ENCODE results near the gene TCF7L1. TPM values are rescaled to one million over a fixed set of nuclear protein-coding genes. Genes with fewer than 3 reads are reported as not detected.

Gene TCF7L1
- total RNA-seq, 2 experiments from 2014 or later = not detected

GRCh38 chr2:85181844-85182456 is 48.8 kb downstream of the TCF7L1 start:
- H3K4me3 ChIP-seq (ENCODE audit: low read length) = no peak overlapping the region
- Mint-ChIP-seq H3K36me3 (ENCODE audit: low read depth) (no peaks in the 10 kb centered on the region), H3K27me3 (no peaks in the 10 kb centered on the region), H3K27ac (no peak overlapping the region), H3K4me1 (ENCODE audit: low read depth) (no peaks in the 10 kb centered on the region), H3K4me3 (no peak overlapping the region), H3K9me3 (no peaks in the 10 kb centered on the region)
- POLR2A ChIA-PET = no interaction called here
- CTCF ChIA-PET = no interaction called here
- H3K9me3 ChIP-seq (ENCODE audit: control insufficient read depth in 1 of 2, insufficient read depth in 1 of 2, low read length in 2 of 2) = no peaks in the 10 kb centered on the region
- no peaks in the 10 kb centered on the region for H3K36me3 ChIP-seq (ENCODE audit: insufficient read depth, low read length)
- H3K4me1 ChIP-seq (ENCODE audit: insufficient read depth, low read length) = no peaks in the 10 kb centered on the region
- ATAC-seq (ENCODE audit: poor library complexity) (no peak), DNase-seq (no peak)
- no peaks in the 10 kb centered on the region for H3K27me3 ChIP-seq (ENCODE audit: control insufficient read depth in 1 of 2, insufficient read depth in 2 of 2, low read length in 2 of 2)
- TF ChIP-seq CTCF (IDR thresholded peaks at IDR 0.05) = no peak
- intact Hi-C loops (cut with DNase I, micrococcal nuclease) = no loop called here
- no peak overlapping the region for H3K27ac ChIP-seq (ENCODE audit: low read depth in 1 of 2, low read length in 2 of 2)

- no peaks in the 10 kb centered on the region for H3K4me1 ChIP-seq (ENCODE audit: insufficient read depth, low read length)
- no peak overlapping the region for H3K27ac Mint-ChIP-seq
- TF ChIP-seq CTCF (IDR thresholded peaks at IDR 0.05) = no peak
- H3K4me1 Mint-ChIP-seq (ENCODE audit: low read depth) = no peaks in the 10 kb centered on the region
- H3K27me3 Mint-ChIP-seq = peaks cover 3% of the 10 kb centered on the region
- ATAC-seq (ENCODE audit: poor library complexity) (no peak), DNase-seq (no peak)
- CTCF ChIA-PET = no interaction called here
- no peak overlapping the region for H3K4me3 ChIP-seq (ENCODE audit: low read length)
- H3K27ac ChIP-seq (ENCODE audit: low read depth in 1 of 2, low read length in 2 of 2) = no peak overlapping the region
- H3K36me3 ChIP-seq (ENCODE audit: insufficient read depth, low read length) = no peaks in the 10 kb centered on the region
- H3K9me3 Mint-ChIP-seq = no peaks in the 10 kb centered on the region
- POLR2A ChIA-PET = no interaction called here
- no peaks in the 10 kb centered on the region for H3K27me3 ChIP-seq (ENCODE audit: control insufficient read depth in 1 of 2, insufficient read depth in 2 of 2, low read length in 2 of 2)
- intact Hi-C loops (cut with DNase I, micrococcal nuclease) = no loop called here
- H3K9me3 ChIP-seq (ENCODE audit: control insufficient read depth in 1 of 2, insufficient read depth in 1 of 2, low read length in 2 of 2) = no peaks in the 10 kb centered on the region
- no peak overlapping the region for H3K4me3 Mint-ChIP-seq
- H3K36me3 Mint-ChIP-seq (ENCODE audit: low read depth) = no peaks in the 10 kb centered on the region
Measured at GRCh38 chr2:85183076-85183475, 49.9 kb downstream of the TCF7L1 start.

GRCh38 chr2:85183479-85183878 is 50.3 kb downstream of the TCF7L1 start:
- no peaks in the 10 kb centered on the region for H3K9me3 Mint-ChIP-seq
- no peak overlapping the region for H3K27ac Mint-ChIP-seq
- no peaks in the 10 kb centered on the region for H3K27me3 ChIP-seq (ENCODE audit: control insufficient read depth in 1 of 2, insufficient read depth in 2 of 2, low read length in 2 of 2)
- ChIA-PET CTCF (no interaction called here), POLR2A (no interaction called here)
- intact Hi-C loops (cut with DNase I, micrococcal nuclease) = no loop called here
- DNase-seq = no peak
- ATAC-seq (ENCODE audit: poor library complexity) = no peak
- H3K27ac ChIP-seq (ENCODE audit: low read depth in 1 of 2, low read length in 2 of 2) = no peak overlapping the region
- H3K4me3 ChIP-seq (ENCODE audit: low read length) = no peak overlapping the region
- H3K9me3 ChIP-seq (ENCODE audit: control insufficient read depth in 1 of 2, insufficient read depth in 1 of 2, low read length in 2 of 2) = no peaks in the 10 kb centered on the region
- peaks cover 4% of the 10 kb centered on the region for H3K27me3 Mint-ChIP-seq
- no peaks in the 10 kb centered on the region for H3K36me3 Mint-ChIP-seq (ENCODE audit: low read depth)
- H3K4me1 Mint-ChIP-seq (ENCODE audit: low read depth) = no peaks in the 10 kb centered on the region
- no peak overlapping the region for H3K4me3 Mint-ChIP-seq
- H3K4me1 ChIP-seq (ENCODE audit: insufficient read depth, low read length) = no peaks in the 10 kb centered on the region
- TF ChIP-seq CTCF (IDR thresholded peaks at IDR 0.05) = no peak
- no peaks in the 10 kb centered on the region for H3K36me3 ChIP-seq (ENCODE audit: insufficient read depth, low read length)
